ENCODE measurements around the gene PARP8.
"Not testable (repeated sequence)": the region's sequence is repeated elsewhere in the genome, so short reads cannot be mapped to it uniquely, and the experiment has no call there.

PARP8 gene

GRCh38 chr5:50684721-50685120 is 18.3 kb downstream of the PARP8 start:
- no peak for DNase-seq (ENCODE audit: low read depth in 2 of 2)

GRCh38 chr5:50687548-50687947 is 21.1 kb downstream of the PARP8 start:
- DNase-seq (ENCODE audit: low read depth in 2 of 2): no peak

GRCh38 chr5:50691399-50692016 is 25.1 kb downstream of the PARP8 start:
- DNase-seq (ENCODE audit: low read depth in 2 of 2): no peak

- no peak for DNase-seq (ENCODE audit: low read depth in 2 of 2)
These were observed 27.7 kb downstream of the PARP8 start for GRCh38 chr5:50694027-50694590.

- not testable (repeated sequence) for DNase-seq (ENCODE audit: low read depth in 2 of 2)
These were observed 28.2 kb downstream of the PARP8 start for GRCh38 chr5:50694626-50695025.

- DNase-seq (ENCODE audit: low read depth in 2 of 2): no peak
These were observed 31.3 kb downstream of the PARP8 start for GRCh38 chr5:50697739-50698138.

- no peak for DNase-seq (ENCODE audit: low read depth in 2 of 2)
These were observed 33.3 kb downstream of the PARP8 start for GRCh38 chr5:50699737-50700136.

- no peak for DNase-seq (ENCODE audit: low read depth in 2 of 2)
These were observed 34.3 kb downstream of the PARP8 start for GRCh38 chr5:50700706-50701105.

- DNase-seq (ENCODE audit: low read depth in 2 of 2): no peak
These were observed 36.4 kb downstream of the PARP8 start for GRCh38 chr5:50702615-50703366.

- no peak for DNase-seq (ENCODE audit: low read depth in 2 of 2)
These were observed 36.9 kb downstream of the PARP8 start for GRCh38 chr5:50703367-50703666.

GRCh38 chr5:50704730-50705129 is 38.3 kb downstream of the PARP8 start:
- no peak for DNase-seq (ENCODE audit: low read depth in 2 of 2)

- no peak for DNase-seq (ENCODE audit: low read depth in 2 of 2)
These were observed 43.0 kb downstream of the PARP8 start for GRCh38 chr5:50709471-50709870.

- DNase-seq (ENCODE audit: low read depth in 2 of 2): no peak
These were observed 44.4 kb downstream of the PARP8 start for GRCh38 chr5:50710838-50711237.

- peak; percentile 18 to 19 for DNase-seq (ENCODE audit: low read depth in 2 of 2)
These were observed 44.8 kb downstream of the PARP8 start for GRCh38 chr5:50711280-50711679.

GRCh38 chr5:50712479-50712878 is 46.0 kb downstream of the PARP8 start:
- DNase-seq (ENCODE audit: low read depth in 2 of 2): no peak

GRCh38 chr5:50715001-50715400 is 48.6 kb downstream of the PARP8 start:
- no peak for DNase-seq (ENCODE audit: low read depth in 2 of 2)

- no peak for DNase-seq (ENCODE audit: low read depth in 2 of 2)
These were observed 49.7 kb downstream of the PARP8 start for GRCh38 chr5:50716134-50716533.

- DNase-seq (ENCODE audit: low read depth in 2 of 2): no peak
These were observed 51.2 kb downstream of the PARP8 start for GRCh38 chr5:50717651-50718050.

- no peak for DNase-seq (ENCODE audit: low read depth in 2 of 2)
These were observed 53.7 kb downstream of the PARP8 start for GRCh38 chr5:50720061-50720710.

GRCh38 chr5:50722223-50722622 is 55.8 kb downstream of the PARP8 start:
- DNase-seq (ENCODE audit: low read depth in 2 of 2): no peak

- no peak for DNase-seq (ENCODE audit: low read depth in 2 of 2)
These were observed 57.8 kb downstream of the PARP8 start for GRCh38 chr5:50724262-50724661.

GRCh38 chr5:50725800-50726474 is 59.5 kb downstream of the PARP8 start:
- DNase-seq (ENCODE audit: low read depth in 2 of 2): no peak
